GM12801 (cell line): Measurements from ENCODE around the gene ZIC2.

Experiments used
- CTCF ChIP-seq: IDR thresholded peaks from one replicate; pipeline ENCODE4 v1.5.1; 2011; ENCODE audit warnings: control low read depth; ENCODE audit not compliant: insufficient read length; ENCODE audit errors: extremely low read depth

Gene ZIC2

DNA sequence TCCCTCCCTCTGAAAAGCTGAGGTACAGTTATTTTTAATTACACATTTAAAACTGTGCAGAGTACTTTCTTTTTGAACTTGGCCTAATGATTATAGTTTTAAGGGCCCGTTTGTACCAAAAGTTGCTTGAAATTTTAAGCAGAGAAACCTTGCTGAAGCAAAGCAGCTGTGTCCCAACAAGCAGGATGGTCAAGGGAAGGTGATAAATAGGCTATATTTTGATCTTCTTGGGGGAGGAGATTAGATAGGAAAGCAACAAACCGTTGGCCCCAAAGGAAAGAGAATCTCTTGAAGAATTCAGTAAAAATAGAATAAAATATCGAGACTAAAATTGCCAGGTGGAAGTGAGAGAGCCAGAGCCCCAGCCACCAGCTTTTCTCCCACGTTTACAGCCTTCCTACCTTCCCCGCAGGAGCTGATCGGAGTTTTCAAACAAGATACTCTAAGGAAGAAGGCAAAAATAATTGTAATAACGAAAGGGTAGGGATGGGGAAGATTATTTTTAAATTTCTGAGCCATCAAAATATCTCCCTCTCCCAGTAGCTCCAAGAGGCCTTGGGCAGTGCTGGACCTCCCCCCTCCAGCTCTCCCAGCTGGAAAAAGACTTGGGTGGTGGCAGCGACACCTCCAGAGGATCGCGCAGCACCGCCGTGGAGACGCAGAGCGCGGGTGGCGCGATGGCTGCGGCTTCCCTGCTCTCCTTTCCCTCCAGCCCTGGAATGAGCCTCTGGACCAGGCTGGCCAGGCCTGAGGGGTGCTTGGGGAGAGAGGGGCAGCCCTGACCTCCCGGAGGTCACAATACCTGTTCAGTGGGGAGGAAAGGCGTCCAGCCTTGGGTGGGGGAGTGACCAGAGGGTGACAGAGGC, 5.8 kb downstream of the ZIC2 start:
- TF ChIP-seq CTCF = no peak

GRCh38 chr13:99988529-99989275, 7.1 kb downstream of the ZIC2 start:
- TF ChIP-seq CTCF = no peak

DNA sequence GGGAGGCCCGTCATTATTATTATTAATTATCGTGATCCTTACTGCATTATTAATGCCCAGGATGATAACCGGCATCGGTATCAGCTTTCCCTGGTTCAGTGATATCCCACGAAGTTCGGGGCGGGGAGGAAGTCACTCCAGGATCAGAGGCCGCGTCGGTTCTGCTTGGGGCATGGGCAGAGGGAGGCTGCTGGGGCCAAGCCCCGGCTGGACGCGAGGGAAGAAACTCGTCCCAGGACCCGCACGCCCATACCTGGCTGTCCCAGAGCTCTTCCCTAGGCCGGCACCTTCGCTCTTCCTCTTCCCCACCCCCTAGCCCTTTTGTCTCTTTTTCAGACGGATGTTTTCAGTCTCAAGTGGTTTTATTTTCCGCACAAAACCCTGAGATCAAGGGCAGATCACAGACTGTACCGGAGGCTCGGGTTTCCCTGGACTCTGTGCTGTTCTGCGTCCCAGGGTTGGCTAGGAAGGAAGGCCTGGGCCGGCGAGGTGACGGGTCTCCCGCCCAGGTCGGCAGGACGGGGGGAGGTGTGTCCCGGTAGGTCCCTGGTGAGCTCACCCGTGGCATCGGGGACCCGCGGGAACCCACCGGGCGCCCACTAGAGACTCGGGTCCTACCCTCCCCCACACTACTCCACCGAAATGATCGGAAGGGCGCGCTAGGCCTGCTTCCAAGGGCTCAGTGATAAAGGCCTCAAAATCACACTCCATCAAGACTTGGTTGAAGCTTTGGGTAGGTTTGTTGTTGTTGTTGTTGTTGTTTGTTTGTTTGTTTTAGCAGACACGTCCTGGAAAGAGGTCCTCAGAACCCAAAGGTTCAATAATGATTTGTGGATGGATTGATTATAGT, 7.9 kb downstream of the ZIC2 start:
- no peak for TF ChIP-seq CTCF

GRCh38 chr13:99990126-99990977, 8.8 kb downstream of the ZIC2 start:
- TF ChIP-seq CTCF = no peak

DNA sequence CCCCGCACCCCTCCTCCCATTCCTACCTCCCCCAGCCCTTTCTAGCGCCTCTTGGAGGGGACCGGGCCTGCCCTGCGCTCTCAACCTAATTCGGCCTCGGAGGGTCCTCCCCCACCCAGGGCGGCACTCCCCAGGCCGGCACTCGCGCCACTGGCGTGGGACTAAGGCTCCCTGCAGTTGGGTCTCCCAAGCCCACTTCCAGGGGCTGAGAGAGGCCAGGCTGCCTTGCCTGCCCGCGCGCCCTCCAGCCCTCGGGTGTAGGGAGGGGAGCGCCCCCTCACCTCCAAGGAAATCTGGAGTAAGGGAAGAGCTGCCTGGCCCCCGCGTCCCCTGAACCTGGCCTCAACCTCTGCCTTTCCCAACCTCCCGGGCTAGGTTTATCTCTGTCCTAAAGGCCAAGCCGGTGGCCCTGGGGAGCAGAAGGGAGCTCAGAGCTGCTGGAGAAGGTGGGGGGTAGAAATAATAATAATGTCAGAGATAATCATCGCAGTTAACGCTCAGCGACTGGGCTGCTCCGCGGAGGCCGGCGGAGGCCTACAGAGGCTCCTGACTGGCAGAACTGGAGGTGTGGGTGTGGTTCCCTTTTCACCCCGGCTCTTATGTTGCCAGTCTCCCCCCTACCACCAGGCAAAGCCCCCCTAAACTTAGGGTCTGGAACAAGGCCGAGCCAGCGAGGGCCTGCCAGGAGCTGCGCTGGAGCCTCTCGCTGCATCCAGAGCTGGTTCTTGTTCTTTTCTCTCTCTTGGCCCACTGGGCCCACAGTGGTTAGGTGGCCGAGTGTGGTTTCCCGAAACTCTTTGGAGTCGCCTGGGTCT, 9.6 kb downstream of the ZIC2 start:
- no peak for TF ChIP-seq CTCF
